ENCODE data around the gene NOS3.
A peak's percentile ranks its signal among the peaks of the same experiment; 100 is the strongest.

The NOS3 gene

GRCh38 chr7:150981644-150982043 lies 9.2 kb upstream of the NOS3 start:
- no peak for DNase-seq

- no peak for DNase-seq
Measured at GRCh38 chr7:150982351-150982750, 8.5 kb upstream of the NOS3 start.

- DNase-seq: no peak
Measured at GRCh38 chr7:150983893-150984368, 6.9 kb upstream of the NOS3 start.

- DNase-seq: peak; percentile 82
Measured at GRCh38 chr7:150986099-150986512, 4.7 kb upstream of the NOS3 start.

GRCh38 chr7:150986556-150986955 lies 4.3 kb upstream of the NOS3 start:
- no peak for DNase-seq

GRCh38 chr7:150988230-150989226 lies 2.3 kb upstream of the NOS3 start:
- DNase-seq: peak; percentile 94

GRCh38 chr7:150989456-150989855 lies 1.4 kb upstream of the NOS3 start:
- DNase-seq: no peak

- DNase-seq: no peak
Measured at GRCh38 chr7:150992051-150992640, 1.3 kb downstream of the NOS3 start.

GRCh38 chr7:150992833-150993302 lies 2.1 kb downstream of the NOS3 start:
- no peak for DNase-seq

- DNase-seq: no peak
Measured at GRCh38 chr7:150993511-150993910, 2.7 kb downstream of the NOS3 start.

GRCh38 chr7:150994141-150994837 lies 3.5 kb downstream of the NOS3 start:
- DNase-seq: no peak

GRCh38 chr7:150994838-150995510 lies 4.2 kb downstream of the NOS3 start:
- no peak for DNase-seq

GRCh38 chr7:150996376-150997074 lies 5.7 kb downstream of the NOS3 start:
- DNase-seq: no peak

- no peak for DNase-seq
Measured at GRCh38 chr7:150997075-150997511, 6.3 kb downstream of the NOS3 start.

GRCh38 chr7:150997817-150998216 lies 7.0 kb downstream of the NOS3 start:
- no peak for DNase-seq

- DNase-seq: no peak
Measured at GRCh38 chr7:150998341-150998740, 7.5 kb downstream of the NOS3 start.

- DNase-seq: no peak
Measured at GRCh38 chr7:150999001-150999400, 8.2 kb downstream of the NOS3 start.

- no peak for DNase-seq
Measured at GRCh38 chr7:150999497-151000230, 8.8 kb downstream of the NOS3 start.

- no peak for DNase-seq
Measured at GRCh38 chr7:151000897-151001495, 10.2 kb downstream of the NOS3 start.

GRCh38 chr7:151001546-151001945 lies 10.7 kb downstream of the NOS3 start:
- DNase-seq: no peak

- no peak for DNase-seq
Measured at GRCh38 chr7:151003572-151003971, 12.8 kb downstream of the NOS3 start.
